Measurements from ENCODE around the gene AKIRIN2. TPM values are rescaled to one million over a fixed set of nuclear protein-coding genes. Genes with fewer than 3 reads are reported as not detected.
"Not testable (repeated sequence)": the region's sequence is repeated elsewhere in the genome, so short reads cannot be mapped to it uniquely, and the experiment has no call there.

The AKIRIN2 gene
- polyA plus RNA-seq, 4 donors: 62.5 to 68.4 (median 63.6) TPM

GRCh38 chr6:87721311-87721710, 19.3 kb upstream of the AKIRIN2 start:
- DNase-seq (ENCODE audit: low read depth in 4 of 4, low spot score in 2 of 4): no peak

GRCh38 chr6:87718662-87719433, 16.8 kb upstream of the AKIRIN2 start:
- DNase-seq (ENCODE audit: low read depth in 4 of 4, low spot score in 2 of 4): no peak

GRCh38 chr6:87716928-87717614, 15.0 kb upstream of the AKIRIN2 start:
- DNase-seq (ENCODE audit: low read depth in 4 of 4, low spot score in 2 of 4): no peak

GRCh38 chr6:87714093-87714842, 12.2 kb upstream of the AKIRIN2 start:
- DNase-seq (ENCODE audit: low read depth in 4 of 4, low spot score in 2 of 4): no peak

GRCh38 chr6:87712713-87713112, 10.7 kb upstream of the AKIRIN2 start:
- not testable (repeated sequence) for DNase-seq (ENCODE audit: low read depth in 4 of 4, low spot score in 2 of 4)

GRCh38 chr6:87710090-87710489, 8.1 kb upstream of the AKIRIN2 start:
- no peak for DNase-seq (ENCODE audit: low read depth in 4 of 4, low spot score in 2 of 4)

- not testable (repeated sequence) for DNase-seq (ENCODE audit: low read depth in 4 of 4, low spot score in 2 of 4)
These were observed 6.8 kb upstream of the AKIRIN2 start for GRCh38 chr6:87708581-87709427.

- DNase-seq (ENCODE audit: low read depth in 4 of 4, low spot score in 2 of 4): no peak
These were observed 4.3 kb upstream of the AKIRIN2 start for GRCh38 chr6:87706187-87706966.

GRCh38 chr6:87705070-87705691, 3.1 kb upstream of the AKIRIN2 start:
- no peak for DNase-seq (ENCODE audit: low read depth in 4 of 4, low spot score in 2 of 4)

GRCh38 chr6:87703039-87703438, 1.0 kb upstream of the AKIRIN2 start:
- DNase-seq (ENCODE audit: low read depth in 4 of 4, low spot score in 2 of 4): not testable (repeated sequence)

GRCh38 chr6:87702589-87702945, 534 bp upstream of the AKIRIN2 start:
- peak in 1 of 4 donors; percentile 27 for DNase-seq (ENCODE audit: low read depth in 4 of 4, low spot score in 2 of 4)

- no peak for DNase-seq (ENCODE audit: low read depth in 4 of 4, low spot score in 2 of 4)
These were observed 723 bp downstream of the AKIRIN2 start for GRCh38 chr6:87701344-87701675.

GRCh38 chr6:87700397-87701343, 1.4 kb downstream of the AKIRIN2 start:
- DNase-seq (ENCODE audit: low read depth in 4 of 4, low spot score in 2 of 4): peak in 2 of 4 donors; percentile 43 to 61

- no peak for DNase-seq (ENCODE audit: low read depth in 4 of 4, low spot score in 2 of 4)
These were observed 2.5 kb downstream of the AKIRIN2 start for GRCh38 chr6:87699576-87699975.

- DNase-seq (ENCODE audit: low read depth in 4 of 4, low spot score in 2 of 4): no peak
These were observed 3.5 kb downstream of the AKIRIN2 start for GRCh38 chr6:87698547-87699006.

- DNase-seq (ENCODE audit: low read depth in 4 of 4, low spot score in 2 of 4): peak in 3 of 4 donors; percentile 59 to 77 (median 73)
These were observed 4.2 kb downstream of the AKIRIN2 start for GRCh38 chr6:87697581-87698546.

- DNase-seq (ENCODE audit: low read depth in 4 of 4, low spot score in 2 of 4): not testable (repeated sequence)
These were observed 5.2 kb downstream of the AKIRIN2 start for GRCh38 chr6:87696817-87697216.

Measured in left renal cortex interstitium (tissue), 4 donors.